Smooth muscle cell (in vitro differentiated cells): Measurements from ENCODE around the gene CST5. TPM values are rescaled to one million over a fixed set of nuclear protein-coding genes. Genes with fewer than 3 reads are reported as not detected.

Source experiments
- DNase-seq: peaks from one replicate; lab custom pipeline; 2025; ENCODE audit not compliant: unreplicated experiment; lab: John Stamatoyannopoulos, UW
- H2AFZ ChIP-seq: fragments of 200-600 bp; sonication (generic); 2 replicates; pipeline ENCODE4 v1.6.0; 2016; ENCODE audit warnings: antibody characterized with exemption, low read depth, mild to moderate bottlenecking
- H3F3A ChIP-seq: fragments of 200-600 bp; sonication (generic); 2 replicates; pipeline ENCODE4 v1.6.0; 2017; ENCODE audit warnings: antibody characterized with exemption, low read depth
- H3K27ac ChIP-seq: fragments of 200-600 bp; sonication (generic); 2 replicates; pipeline ENCODE4 v1.5.1; 2016; ENCODE audit warnings: low read depth, mild to moderate bottlenecking
- H3K27me3 ChIP-seq: fragments of 200-600 bp; sonication (generic); 2 replicates; pipeline ENCODE4 v1.6.1; 2016; ENCODE audit warnings: low read depth, mild to moderate bottlenecking
- H3K36me3 ChIP-seq: fragments of 200-600 bp; sonication (generic); 2 replicates; pipeline ENCODE4 v1.5.1; 2016; ENCODE audit warnings: low read depth
- H3K4me1 ChIP-seq: fragments of 200-600 bp; sonication (generic); 2 replicates; pipeline ENCODE4 v1.5.1; 2016; ENCODE audit warnings: low read depth
- H3K4me2 ChIP-seq: fragments of 200-600 bp; sonication (generic); 2 replicates; pipeline ENCODE4 v1.6.0; 2016; ENCODE audit warnings: mild to moderate bottlenecking
- H3K4me3 ChIP-seq: fragments of 200-600 bp; sonication (generic); 2 replicates; pipeline ENCODE4 v1.5.1; 2016; ENCODE audit warnings: mild to moderate bottlenecking
- H3K79me2 ChIP-seq: fragments of 200-600 bp; sonication (generic); 2 replicates; pipeline ENCODE4 v1.6.0; 2016; ENCODE audit warnings: low read depth, mild to moderate bottlenecking
- H3K9ac ChIP-seq: fragments of 200-600 bp; sonication (generic); 2 replicates; pipeline ENCODE4 v1.6.0; 2016; ENCODE audit warnings: low read depth
- H3K9me3 ChIP-seq: fragments of 200-600 bp; sonication (generic); replicated peaks from 2 replicates; pipeline ENCODE4 v1.5.1; 2016; ENCODE audit warnings: low read depth
- H4K20me1 ChIP-seq: fragments of 200-600 bp; sonication (generic); 2 replicates; pipeline ENCODE4 v1.6.0; 2016; ENCODE audit warnings: low read depth
- WGBS: methylation state at CpG from one replicate; pipeline ENCODE4 v1.1.7; 2016; ENCODE audit warnings: low lambda C conversion rate; 5-methylcytosine and 5-hydroxymethylcytosine counted together
- polyA plus RNA-seq: library from polyadenylated mRNA; unstranded; fragments of >200 nt; fragmentation: Nextera tagmentation; extraction: Ambion mirVana; gene quantifications from 2 replicates; pipeline ENCODE4 v1.2.1, GENCODE V29; 2016
- total RNA-seq: library from RNA; depleted of rRNA; stranded (reverse); fragments of >200 nt; gene quantifications from 2 replicates; pipeline ENCODE4 v1.2.3, GENCODE V29; 2014
- TF ChIP-seq, protein P1 (sequence below): fragments of 200-600 bp; sonication (generic); IDR thresholded peaks from 2 replicates; pipeline ENCODE4 v1.5.1; 2017; ENCODE audit warnings: borderline replicate concordance, mild to moderate bottlenecking, antibody characterized with exemption; ENCODE audit not compliant: insufficient read depth, poor library complexity, severe bottlenecking

Gene CST5
- total and polyA plus RNA-seq, 2 experiments from 2014 or later = not detected

DNA sequence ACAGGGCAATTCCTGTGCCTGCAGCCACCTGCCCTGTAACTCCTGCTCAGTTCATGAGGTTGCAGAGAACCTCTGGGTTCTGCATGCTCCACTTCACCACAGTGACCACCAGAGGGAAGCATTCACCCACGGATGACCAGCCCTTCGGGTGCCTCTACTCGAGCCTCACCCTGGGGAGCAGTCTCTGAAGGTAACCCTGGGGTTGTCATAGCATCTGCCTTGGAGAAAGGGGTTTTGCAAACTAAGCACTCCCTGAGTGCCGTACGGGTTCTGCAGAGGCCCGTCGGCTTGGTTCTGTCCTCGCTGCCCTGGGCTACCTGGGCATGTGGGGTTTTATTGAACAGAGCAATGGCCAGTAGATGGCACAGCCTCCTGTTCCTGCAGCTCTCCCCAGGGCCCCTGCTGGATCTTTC is 10.2 kb upstream of the CST5 start:
- peak; percentile 8 for DNase-seq
- no peaks in the 10 kb centered on the region for H3K4me1 ChIP-seq
- TF ChIP-seq, protein P1, sequence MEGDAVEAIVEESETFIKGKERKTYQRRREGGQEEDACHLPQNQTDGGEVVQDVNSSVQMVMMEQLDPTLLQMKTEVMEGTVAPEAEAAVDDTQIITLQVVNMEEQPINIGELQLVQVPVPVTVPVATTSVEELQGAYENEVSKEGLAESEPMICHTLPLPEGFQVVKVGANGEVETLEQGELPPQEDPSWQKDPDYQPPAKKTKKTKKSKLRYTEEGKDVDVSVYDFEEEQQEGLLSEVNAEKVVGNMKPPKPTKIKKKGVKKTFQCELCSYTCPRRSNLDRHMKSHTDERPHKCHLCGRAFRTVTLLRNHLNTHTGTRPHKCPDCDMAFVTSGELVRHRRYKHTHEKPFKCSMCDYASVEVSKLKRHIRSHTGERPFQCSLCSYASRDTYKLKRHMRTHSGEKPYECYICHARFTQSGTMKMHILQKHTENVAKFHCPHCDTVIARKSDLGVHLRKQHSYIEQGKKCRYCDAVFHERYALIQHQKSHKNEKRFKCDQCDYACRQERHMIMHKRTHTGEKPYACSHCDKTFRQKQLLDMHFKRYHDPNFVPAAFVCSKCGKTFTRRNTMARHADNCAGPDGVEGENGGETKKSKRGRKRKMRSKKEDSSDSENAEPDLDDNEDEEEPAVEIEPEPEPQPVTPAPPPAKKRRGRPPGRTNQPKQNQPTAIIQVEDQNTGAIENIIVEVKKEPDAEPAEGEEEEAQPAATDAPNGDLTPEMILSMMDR = peak; percentile 73
- H3K9me3 ChIP-seq = no peaks in the 10 kb centered on the region
- H3F3A ChIP-seq = no peaks in the 10 kb centered on the region
- no peaks in the 10 kb centered on the region for H3K27me3 ChIP-seq
- no peak overlapping the region for H3K27ac ChIP-seq
- no peaks in the 10 kb centered on the region for H4K20me1 ChIP-seq
- H3K9ac ChIP-seq = no peak overlapping the region
- 42% methylated on average over 8 of the region's 8 CpGs for WGBS
- no peak overlapping the region for H3K4me2 ChIP-seq
- H3K79me2 ChIP-seq = no peaks in the 10 kb centered on the region
- no peaks in the 10 kb centered on the region for H3K36me3 ChIP-seq
- H2AFZ ChIP-seq = no peak overlapping the region
- H3K4me3 ChIP-seq = no peak overlapping the region

DNA sequence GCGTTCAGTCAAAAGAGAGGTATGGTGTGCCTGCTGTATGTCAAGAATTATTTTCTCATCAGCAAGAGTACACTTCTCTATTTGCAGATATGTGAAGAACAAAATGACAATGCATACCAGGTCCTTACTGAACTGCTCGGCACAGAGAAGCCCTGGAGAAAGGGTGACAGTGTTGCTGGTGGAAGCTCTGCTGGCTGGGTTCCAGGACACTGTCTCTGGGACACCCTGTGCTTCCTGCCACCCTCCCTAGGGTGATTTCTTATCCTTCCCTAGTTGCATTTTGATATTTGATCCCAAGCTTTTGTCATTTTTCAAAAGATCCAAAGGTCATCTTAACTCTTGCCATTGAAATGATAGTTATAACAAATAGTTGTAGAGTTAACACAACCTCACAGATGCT is 8.3 kb upstream of the CST5 start:
- Histone ChIP-seq H3K79me2 (no peaks in the 10 kb centered on the region), H3K27me3 (no peaks in the 10 kb centered on the region), H4K20me1 (no peaks in the 10 kb centered on the region), H3K36me3 (no peaks in the 10 kb centered on the region), H3K27ac (no peak overlapping the region), H3K4me2 (no peak overlapping the region), H3F3A (no peaks in the 10 kb centered on the region), H2AFZ (no peak overlapping the region), H3K4me3 (no peak overlapping the region), H3K9ac (no peak overlapping the region), H3K9me3 (no peaks in the 10 kb centered on the region), H3K4me1 (no peaks in the 10 kb centered on the region)
- DNase-seq = no peak
- 89% methylated on average over 2 of the region's 2 CpGs for WGBS
- TF ChIP-seq, protein P1 = no peak

DNA sequence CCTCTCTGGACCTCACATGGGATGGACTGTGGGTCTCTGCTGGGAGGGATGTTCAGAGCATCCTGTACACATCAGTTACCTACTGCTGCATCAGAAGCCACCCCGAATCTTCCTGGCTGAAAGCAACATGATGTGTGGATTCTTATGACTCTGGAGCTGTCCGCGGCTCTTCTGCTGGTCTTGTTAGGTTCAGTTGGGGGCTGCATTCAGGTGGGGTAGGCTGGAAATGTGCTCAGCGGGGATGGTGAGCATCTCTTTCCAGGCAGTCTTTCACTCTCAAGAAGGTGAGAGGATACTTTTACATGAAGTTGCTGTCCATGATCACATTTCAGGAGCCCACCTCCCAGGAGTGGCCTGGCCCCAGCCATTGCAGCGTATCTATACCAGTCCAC is 5.2 kb upstream of the CST5 start:
- Histone ChIP-seq H3K4me2 (no peak overlapping the region), H3K27ac (no peak overlapping the region), H3K27me3 (no peaks in the 10 kb centered on the region), H3K9ac (no peak overlapping the region), H3K9me3 (no peaks in the 10 kb centered on the region), H3K79me2 (no peaks in the 10 kb centered on the region), H4K20me1 (no peaks in the 10 kb centered on the region), H2AFZ (no peak overlapping the region), H3K4me1 (no peaks in the 10 kb centered on the region), H3F3A (no peaks in the 10 kb centered on the region), H3K4me3 (no peak overlapping the region), H3K36me3 (no peaks in the 10 kb centered on the region)
- TF ChIP-seq, protein P1 = no peak
- no peak for DNase-seq
- WGBS = 92% methylated on average over 5 of the region's 5 CpGs

DNA sequence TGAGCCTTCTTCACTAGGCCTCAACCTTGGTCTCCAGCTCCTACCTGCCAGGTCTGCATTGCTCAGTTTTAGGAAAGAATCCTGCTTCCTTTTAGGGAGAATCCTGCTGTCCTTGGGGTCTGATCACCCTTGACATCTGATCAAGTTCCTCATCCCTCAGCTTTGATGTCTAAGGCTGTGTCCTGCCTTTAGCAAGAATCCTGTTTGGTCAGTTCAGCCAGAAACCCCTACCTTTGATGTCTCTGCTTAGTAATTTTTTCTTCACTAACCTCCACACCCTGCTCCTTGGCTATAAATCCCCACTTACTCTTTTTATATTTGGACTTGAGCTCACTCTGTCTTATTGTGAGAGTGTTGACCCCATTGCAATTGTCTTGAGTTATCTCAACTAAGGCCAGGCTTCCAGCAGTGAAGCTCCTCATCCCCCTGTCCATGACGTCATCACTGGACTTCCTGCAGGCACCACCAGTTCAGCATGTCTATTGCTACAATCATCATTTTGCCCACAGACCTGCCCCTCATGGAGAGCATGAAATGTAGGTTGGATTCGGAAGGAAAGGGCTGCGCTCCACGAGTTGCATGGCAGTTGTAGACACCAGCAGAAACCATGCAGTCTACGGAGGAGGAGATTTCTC is 4.7 kb upstream of the CST5 start:
- Histone ChIP-seq H2AFZ (no peak overlapping the region), H3K4me3 (no peak overlapping the region), H3K27me3 (no peaks in the 10 kb centered on the region), H3K4me1 (no peaks in the 10 kb centered on the region), H3K79me2 (no peaks in the 10 kb centered on the region), H3K4me2 (no peak overlapping the region), H3K36me3 (no peaks in the 10 kb centered on the region), H4K20me1 (no peaks in the 10 kb centered on the region), H3K9ac (no peak overlapping the region), H3K27ac (no peak overlapping the region), H3F3A (no peaks in the 10 kb centered on the region), H3K9me3 (no peaks in the 10 kb centered on the region)
- 91% methylated on average over 5 of the region's 5 CpGs for WGBS
- DNase-seq = no peak
- TF ChIP-seq, protein P1 = no peak
